HepG2 (cell line): ENCODE measurements around the gene ELF1. TPM values are rescaled to one million over a fixed set of nuclear protein-coding genes. Genes with fewer than 3 reads are reported as not detected.

ENCODE experiments used
- ARNTL ChIP-seq: sonication (generic); formaldehyde crosslinking; IDR thresholded peaks from 2 replicates; pipeline ENCODE4 v1.4.0; 2020; ENCODE audit warnings: mild to moderate bottlenecking, missing genetic modification reagents
- CENPX ChIP-seq: sonication (generic); formaldehyde crosslinking; IDR thresholded peaks from 2 replicates; pipeline ENCODE4 v1.9.0; 2021; ENCODE audit warnings: mild to moderate bottlenecking, missing genetic modification reagents, moderate library complexity
- CHCHD3 ChIP-seq: sonication (generic); formaldehyde crosslinking; IDR thresholded peaks from 2 replicates; pipeline ENCODE4 v1.8.0; 2022; ENCODE audit warnings: mild to moderate bottlenecking, missing genetic modification reagents, moderate library complexity
- FOXK2 ChIP-seq: fragments of 450-650 bp; IDR thresholded peaks from 2 replicates; pipeline ENCODE4 v1.6.1; 2016
- HNRNPH1 ChIP-seq: fragments of 200-400 bp; formaldehyde crosslinking; optimal IDR thresholded peaks from 2 replicates; pipeline ENCODE3; 2017; ENCODE audit warnings: mild to moderate bottlenecking, low read depth, low read length
- HOXD1 ChIP-seq: sonication (generic); formaldehyde crosslinking; IDR thresholded peaks from 2 replicates; pipeline ENCODE4 v1.5.0; 2020; ENCODE audit warnings: missing genetic modification reagents
- JUN ChIP-seq: sonication (generic); formaldehyde crosslinking; IDR thresholded peaks from 2 replicates; pipeline ENCODE4 v1.4.0; 2020; ENCODE audit warnings: mild to moderate bottlenecking, missing genetic modification reagents
- KAT8 ChIP-seq: IDR thresholded peaks from 2 replicates; pipeline ENCODE4 v1.6.1; 2016; ENCODE audit warnings: missing genetic modification reagents, missing compliant biosample characterization
- MAZ ChIP-seq, 2 experiments: sonication (generic) in 1 of 2; formaldehyde crosslinking in 1 of 2; IDR thresholded peaks; 2 replicates each; pipeline versions ENCODE4 v1.5.0 to v1.6.1; 2012 to 2020; ENCODE audit warnings: low read depth in 2 of 2, mild to moderate bottlenecking in 2 of 2, borderline replicate concordance in 1 of 2, improper control_type of control experiment in 1 of 2, low read length in 1 of 2, missing genetic modification reagents in 1 of 2, moderate library complexity in 1 of 2
- ZMYM2 ChIP-seq: sonication (generic); formaldehyde crosslinking; IDR thresholded peaks from 2 replicates; pipeline ENCODE4 v1.8.0; 2022; ENCODE audit warnings: mild to moderate bottlenecking, missing genetic modification reagents
- ZNF136 ChIP-seq: sonication (generic); formaldehyde crosslinking; IDR thresholded peaks from 2 replicates; pipeline ENCODE4 v1.8.1; 2022; ENCODE audit warnings: low read depth, mild to moderate bottlenecking, moderate library complexity, missing genetic modification reagents
- ZNF557 ChIP-seq: sonication (generic); formaldehyde crosslinking; IDR thresholded peaks from 2 replicates; pipeline ENCODE4 v1.4.0; 2020; ENCODE audit warnings: missing genetic modification reagents
- ZNF619 ChIP-seq: sonication (generic); formaldehyde crosslinking; IDR thresholded peaks from 2 replicates; pipeline ENCODE4 v1.4.0; 2020; ENCODE audit warnings: mild to moderate bottlenecking, missing genetic modification reagents
- ZNF776 ChIP-seq: sonication (generic); formaldehyde crosslinking; IDR thresholded peaks from 2 replicates; pipeline ENCODE4 v1.4.0; 2020; ENCODE audit warnings: mild to moderate bottlenecking, missing genetic modification reagents
- ZNF777 ChIP-seq: sonication (generic); formaldehyde crosslinking; IDR thresholded peaks from 2 replicates; pipeline ENCODE4 v1.4.0; 2020; ENCODE audit warnings: missing genetic modification reagents
- ZNF788 ChIP-seq: sonication (generic); formaldehyde crosslinking; IDR thresholded peaks from 2 replicates; pipeline ENCODE4 v1.5.0; 2020; ENCODE audit warnings: mild to moderate bottlenecking, missing genetic modification reagents, borderline replicate concordance
- ZNF790 ChIP-seq: sonication (generic); formaldehyde crosslinking; IDR thresholded peaks from 2 replicates; pipeline ENCODE4 v1.8.0; 2022; ENCODE audit warnings: missing genetic modification reagents, mild to moderate bottlenecking, borderline replicate concordance
- polyA plus RNA-seq, 8 experiments: library from polyadenylated mRNA; depleted of rRNA in 3 of 8; stranded (reverse) in 7 of 8; unstranded in 1 of 8; fragments of >200 nt; fragmentation: Illumina TruSeq in 4 of 8; extraction: Trizol in 4 of 8; gene quantifications; 2 replicates each; pipeline versions ENCODE4 v1.2.1 to v1.2.3, GENCODE V29; 2011 to 2016; ENCODE audit warnings: low read depth in 4 of 8, missing spikeins in 1 of 8, mixed read lengths in 1 of 8; ENCODE audit not compliant: insufficient read depth in 1 of 8
- total RNA-seq, 5 experiments: library from RNA; depleted of rRNA; stranded (reverse); fragments of >200 nt; fragmentation: Illumina TruSeq; extraction: Trizol; gene quantifications; 2 replicates each; pipeline ENCODE4 v1.2.3, GENCODE V29; 2016; ENCODE audit warnings: low read depth in 1 of 5
- TF ChIP-seq, protein P1 (sequence below), 2 experiments: sonication (generic) in 1 of 2; formaldehyde crosslinking in 1 of 2; IDR thresholded peaks; 2 replicates each; pipeline versions ENCODE4 v1.4.0 to v1.6.1; 2016 to 2020; ENCODE audit warnings: borderline replicate concordance in 1 of 2, low read depth in 1 of 2, mild to moderate bottlenecking in 1 of 2, missing genetic modification reagents in 1 of 2
- TF ChIP-seq, protein P2 (sequence below): sonication (generic); formaldehyde crosslinking; IDR thresholded peaks from 2 replicates; pipeline ENCODE4 v1.4.0; 2020; ENCODE audit warnings: missing genetic modification reagents
- TF ChIP-seq, protein P3 (sequence below): sonication (generic); formaldehyde crosslinking; IDR thresholded peaks from 2 replicates; pipeline ENCODE4 v1.8.1; 2022; ENCODE audit warnings: mild to moderate bottlenecking, missing genetic modification reagents

Gene ELF1
- total and polyA plus RNA-seq, 2 of the 13 experiments (the other 11 are each of a cell fraction or from before 2014, with no cell fraction given), result 24.6 to 71.5 TPM

DNA sequence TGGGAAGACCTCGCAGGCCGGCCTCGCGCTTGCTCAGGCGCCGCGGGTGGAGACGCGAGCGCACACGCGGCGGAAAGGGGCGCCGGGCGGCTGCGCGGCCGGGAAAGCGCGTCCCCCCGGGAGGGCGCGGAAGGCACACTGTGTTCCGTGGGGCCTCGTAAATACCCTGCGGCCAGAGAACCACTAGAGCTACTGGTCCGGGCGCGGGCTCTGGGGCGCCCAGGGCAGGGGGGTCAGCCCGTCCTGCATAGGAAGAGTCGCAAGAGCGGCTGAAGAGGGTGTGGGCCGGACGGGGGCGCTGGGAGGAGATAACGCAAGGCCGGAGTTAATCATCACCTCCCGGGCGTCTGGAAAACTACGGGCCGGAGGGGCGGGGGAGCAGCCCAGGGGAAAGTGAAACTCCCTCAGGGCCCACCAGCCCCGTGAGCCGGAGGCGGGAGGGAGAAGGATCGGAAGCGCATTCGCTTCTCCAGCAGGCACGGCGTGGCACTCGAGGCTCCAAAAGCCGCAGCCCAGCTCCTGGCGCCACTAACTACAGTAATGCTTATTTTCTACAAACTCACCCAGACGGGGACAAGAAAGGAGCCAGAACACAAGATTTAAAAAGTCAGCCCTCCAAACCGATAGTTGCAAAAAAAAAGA, 41.1 kb upstream of the ELF1 start (continued):
- TF ChIP-seq ZNF557 (CRISPR knock-in tag) (0 out of 2 replicates have a peak, but pooled peaks have one; percentile 15), ZNF619 (no peak), CHCHD3 (no peak), HNRNPH1 (no peak), MAZ (IDR thresholded peaks at IDR 0.05; ENCODE audit: borderline replicate concordance, low read depth, low read length) (peak; percentile 91), MAZ (CRISPR knock-in tag; IDR thresholded peaks at IDR 0.05; ENCODE audit: low read depth) (peak; percentile 63; the same call in 1 of the 2 replicates), ZNF788 (CRISPR knock-in tag) (no peak; the same call in 1 of the 2 replicates), ZNF777 (CRISPR knock-in tag) (no peak; the same call in 1 of the 2 replicates), ZMYM2 (CRISPR knock-in tag) (no peak), ZNF776 (CRISPR knock-in tag) (peak; percentile 52; the same call in 1 of the 2 replicates), ARNTL (no peak; the same call in 1 of the 2 replicates), HOXD1 (CRISPR knock-in tag) (no peak), ZNF136 (no peak), JUN (peak; percentile 36; the same call in 1 of the 2 replicates), CENPX (CRISPR knock-in tag) (no peak), KAT8 (CRISPR knock-in tag) (peak; percentile 70), ZNF790 (CRISPR knock-in tag) (no peak), FOXK2 (no peak)
- TF ChIP-seq, protein P1, sequence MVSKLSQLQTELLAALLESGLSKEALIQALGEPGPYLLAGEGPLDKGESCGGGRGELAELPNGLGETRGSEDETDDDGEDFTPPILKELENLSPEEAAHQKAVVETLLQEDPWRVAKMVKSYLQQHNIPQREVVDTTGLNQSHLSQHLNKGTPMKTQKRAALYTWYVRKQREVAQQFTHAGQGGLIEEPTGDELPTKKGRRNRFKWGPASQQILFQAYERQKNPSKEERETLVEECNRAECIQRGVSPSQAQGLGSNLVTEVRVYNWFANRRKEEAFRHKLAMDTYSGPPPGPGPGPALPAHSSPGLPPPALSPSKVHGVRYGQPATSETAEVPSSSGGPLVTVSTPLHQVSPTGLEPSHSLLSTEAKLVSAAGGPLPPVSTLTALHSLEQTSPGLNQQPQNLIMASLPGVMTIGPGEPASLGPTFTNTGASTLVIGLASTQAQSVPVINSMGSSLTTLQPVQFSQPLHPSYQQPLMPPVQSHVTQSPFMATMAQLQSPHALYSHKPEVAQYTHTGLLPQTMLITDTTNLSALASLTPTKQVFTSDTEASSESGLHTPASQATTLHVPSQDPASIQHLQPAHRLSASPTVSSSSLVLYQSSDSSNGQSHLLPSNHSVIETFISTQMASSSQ (IDR thresholded peaks at IDR 0.05; ENCODE audit: low read depth), result peak; percentile 84
- TF ChIP-seq, protein P1 (CRISPR knock-in tag; IDR thresholded peaks at IDR 0.05; ENCODE audit: borderline replicate concordance), result peak; percentile 97
- TF ChIP-seq, protein P2, sequence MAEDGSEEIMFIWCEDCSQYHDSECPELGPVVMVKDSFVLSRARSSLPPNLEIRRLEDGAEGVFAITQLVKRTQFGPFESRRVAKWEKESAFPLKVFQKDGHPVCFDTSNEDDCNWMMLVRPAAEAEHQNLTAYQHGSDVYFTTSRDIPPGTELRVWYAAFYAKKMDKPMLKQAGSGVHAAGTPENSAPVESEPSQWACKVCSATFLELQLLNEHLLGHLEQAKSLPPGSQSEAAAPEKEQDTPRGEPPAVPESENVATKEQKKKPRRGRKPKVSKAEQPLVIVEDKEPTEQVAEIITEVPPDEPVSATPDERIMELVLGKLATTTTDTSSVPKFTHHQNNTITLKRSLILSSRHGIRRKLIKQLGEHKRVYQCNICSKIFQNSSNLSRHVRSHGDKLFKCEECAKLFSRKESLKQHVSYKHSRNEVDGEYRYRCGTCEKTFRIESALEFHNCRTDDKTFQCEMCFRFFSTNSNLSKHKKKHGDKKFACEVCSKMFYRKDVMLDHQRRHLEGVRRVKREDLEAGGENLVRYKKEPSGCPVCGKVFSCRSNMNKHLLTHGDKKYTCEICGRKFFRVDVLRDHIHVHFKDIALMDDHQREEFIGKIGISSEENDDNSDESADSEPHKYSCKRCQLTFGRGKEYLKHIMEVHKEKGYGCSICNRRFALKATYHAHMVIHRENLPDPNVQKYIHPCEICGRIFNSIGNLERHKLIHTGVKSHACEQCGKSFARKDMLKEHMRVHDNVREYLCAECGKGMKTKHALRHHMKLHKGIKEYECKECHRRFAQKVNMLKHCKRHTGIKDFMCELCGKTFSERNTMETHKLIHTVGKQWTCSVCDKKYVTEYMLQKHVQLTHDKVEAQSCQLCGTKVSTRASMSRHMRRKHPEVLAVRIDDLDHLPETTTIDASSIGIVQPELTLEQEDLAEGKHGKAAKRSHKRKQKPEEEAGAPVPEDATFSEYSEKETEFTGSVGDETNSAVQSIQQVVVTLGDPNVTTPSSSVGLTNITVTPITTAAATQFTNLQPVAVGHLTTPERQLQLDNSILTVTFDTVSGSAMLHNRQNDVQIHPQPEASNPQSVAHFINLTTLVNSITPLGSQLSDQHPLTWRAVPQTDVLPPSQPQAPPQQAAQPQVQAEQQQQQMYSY, result peak; percentile 83
- TF ChIP-seq, protein P3, sequence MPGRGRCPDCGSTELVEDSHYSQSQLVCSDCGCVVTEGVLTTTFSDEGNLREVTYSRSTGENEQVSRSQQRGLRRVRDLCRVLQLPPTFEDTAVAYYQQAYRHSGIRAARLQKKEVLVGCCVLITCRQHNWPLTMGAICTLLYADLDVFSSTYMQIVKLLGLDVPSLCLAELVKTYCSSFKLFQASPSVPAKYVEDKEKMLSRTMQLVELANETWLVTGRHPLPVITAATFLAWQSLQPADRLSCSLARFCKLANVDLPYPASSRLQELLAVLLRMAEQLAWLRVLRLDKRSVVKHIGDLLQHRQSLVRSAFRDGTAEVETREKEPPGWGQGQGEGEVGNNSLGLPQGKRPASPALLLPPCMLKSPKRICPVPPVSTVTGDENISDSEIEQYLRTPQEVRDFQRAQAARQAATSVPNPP (CRISPR knock-in tag), result peak; percentile 25; the same call in 1 of the 2 replicates
